ENCODE data around the gene NEURL2. TPM values are rescaled to one million over a fixed set of nuclear protein-coding genes. Genes with fewer than 3 reads are reported as not detected.

The NEURL2 gene
- total RNA-seq, 1 experiment from 2014 or later: 5.2 TPM

DNA sequence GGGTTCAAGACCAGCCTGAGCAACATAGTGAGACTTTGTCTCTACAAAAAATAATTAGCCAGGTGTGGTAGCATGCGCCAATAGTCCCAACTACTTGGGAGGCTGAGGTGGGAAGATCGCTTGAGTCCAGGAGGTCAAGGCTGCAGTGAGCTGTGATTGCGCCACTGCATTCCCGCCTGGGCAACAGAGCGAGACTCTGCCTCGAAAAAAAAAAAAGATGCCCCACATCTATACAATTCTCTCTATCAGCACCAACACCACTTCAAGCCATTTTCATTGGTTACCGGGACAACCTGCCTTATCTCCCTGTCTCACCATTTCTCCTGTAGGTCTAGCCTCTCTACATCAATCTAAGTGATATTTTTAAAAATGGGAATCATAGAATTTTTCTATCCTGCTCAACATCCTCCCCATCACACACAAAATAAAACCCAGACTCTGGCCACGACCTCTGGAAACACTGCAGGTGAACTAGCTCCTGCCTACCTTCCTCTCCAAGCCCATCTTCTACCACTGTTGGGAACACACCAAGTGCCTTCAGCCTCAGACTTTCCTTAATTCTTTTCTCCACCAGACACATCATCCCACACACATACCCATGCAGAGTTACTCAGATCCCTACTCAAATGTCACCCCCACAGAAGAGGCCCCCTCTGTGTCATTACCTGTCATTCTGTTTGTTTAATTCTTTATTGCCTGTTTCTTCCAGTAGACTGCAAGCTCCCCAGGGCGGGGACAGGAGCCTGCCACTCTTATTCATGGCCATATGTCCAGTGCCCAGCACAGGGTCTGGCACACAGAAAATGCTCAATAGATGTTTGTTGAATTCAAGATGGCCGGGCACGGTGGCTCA lies 30.6 kb upstream of the NEURL2 start:
- in situ Hi-C loops (cut with HindIII; ENCODE audit: low pct_unique_long_range_greater_than_20kb, low sequenced_read_pairs): no loop called here
- no peak for DNase-seq (ENCODE audit: low read depth)

DNA sequence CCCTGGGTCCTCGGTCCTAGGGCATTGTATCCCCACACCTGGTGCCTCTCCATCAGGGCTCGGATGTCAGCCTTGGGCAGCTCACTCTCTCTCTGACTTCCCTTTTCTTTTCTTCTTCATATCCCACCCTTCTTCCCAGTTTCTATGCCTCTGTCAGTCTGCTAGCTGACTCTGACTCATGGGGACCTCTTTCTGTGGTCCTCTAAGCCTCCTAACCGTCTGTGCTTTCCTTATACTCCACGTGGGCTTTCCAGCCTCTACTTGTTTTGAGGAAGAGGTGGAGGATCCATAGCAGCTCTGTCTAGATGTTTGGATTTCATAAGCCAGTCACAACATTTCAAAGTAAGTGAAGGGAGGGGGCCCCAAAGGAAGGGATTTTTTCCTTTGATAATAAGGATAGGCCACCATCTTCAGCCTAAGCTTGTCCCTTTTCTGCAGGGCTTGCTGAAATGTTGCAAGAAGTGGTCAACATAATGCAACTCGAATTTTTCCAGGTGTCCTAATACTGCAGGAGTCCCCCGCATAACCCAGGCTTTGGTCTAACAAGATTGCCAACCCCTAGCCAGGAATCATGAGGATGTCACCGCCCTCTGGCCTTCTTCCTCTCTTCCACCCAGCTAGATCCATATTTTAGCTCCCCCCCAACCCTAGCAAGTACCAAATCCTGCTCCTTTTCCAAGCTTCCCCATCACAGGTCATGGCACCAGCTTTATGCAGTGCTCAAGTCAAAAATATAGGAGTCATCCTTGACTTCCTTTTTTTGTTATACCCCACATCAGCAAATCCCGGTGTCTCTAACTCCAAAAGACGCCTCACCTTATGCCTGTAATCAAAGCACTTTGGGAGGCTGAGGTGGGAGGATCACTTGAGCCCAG lies 29.7 kb upstream of the NEURL2 start:
- in situ Hi-C loops (cut with HindIII; ENCODE audit: low pct_unique_long_range_greater_than_20kb, low sequenced_read_pairs): no loop called here
- DNase-seq (ENCODE audit: low read depth): no peak

GRCh38 chr20:45919542-45920399 lies 28.8 kb upstream of the NEURL2 start:
- in situ Hi-C loops (cut with HindIII; ENCODE audit: low pct_unique_long_range_greater_than_20kb, low sequenced_read_pairs): no loop called here
- DNase-seq (ENCODE audit: low read depth): no peak

GRCh38 chr20:45918779-45919537 lies 27.9 kb upstream of the NEURL2 start:
- in situ Hi-C loops (cut with HindIII; ENCODE audit: low pct_unique_long_range_greater_than_20kb, low sequenced_read_pairs): no loop called here
- DNase-seq (ENCODE audit: low read depth): no peak

DNA sequence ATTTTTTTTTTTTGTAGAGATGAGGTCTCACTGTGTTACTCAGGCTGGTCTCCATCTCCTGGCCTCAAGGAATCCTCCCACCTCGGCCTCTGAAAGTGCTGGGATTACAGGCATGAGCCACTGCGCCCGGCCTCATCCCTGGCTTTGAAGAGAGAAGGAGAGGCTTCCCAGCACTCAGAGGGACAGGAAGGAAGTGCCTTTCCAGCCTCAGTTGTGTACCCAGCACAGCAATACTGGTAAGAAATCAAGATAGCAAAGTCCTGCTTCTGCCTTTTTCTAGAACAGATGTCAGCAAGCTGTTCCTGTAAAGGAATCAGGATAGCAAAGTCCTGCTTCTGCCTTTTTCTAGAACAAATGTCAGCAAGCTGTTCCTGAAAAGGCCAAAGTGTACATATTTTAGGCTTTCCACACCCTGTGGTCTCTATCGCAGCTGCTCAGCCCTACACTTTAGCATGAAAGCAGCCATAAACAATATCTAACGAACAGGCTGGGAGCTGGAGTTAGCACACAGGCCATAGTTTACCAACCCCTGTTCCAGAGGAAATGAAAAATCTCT lies 27.3 kb upstream of the NEURL2 start:
- in situ Hi-C loops (cut with HindIII; ENCODE audit: low pct_unique_long_range_greater_than_20kb, low sequenced_read_pairs): no loop called here
- no peak for DNase-seq (ENCODE audit: low read depth)

GRCh38 chr20:45917790-45918141 lies 26.8 kb upstream of the NEURL2 start:
- DNase-seq (ENCODE audit: low read depth): no peak
- in situ Hi-C loops (cut with HindIII; ENCODE audit: low pct_unique_long_range_greater_than_20kb, low sequenced_read_pairs): no loop called here

DNA sequence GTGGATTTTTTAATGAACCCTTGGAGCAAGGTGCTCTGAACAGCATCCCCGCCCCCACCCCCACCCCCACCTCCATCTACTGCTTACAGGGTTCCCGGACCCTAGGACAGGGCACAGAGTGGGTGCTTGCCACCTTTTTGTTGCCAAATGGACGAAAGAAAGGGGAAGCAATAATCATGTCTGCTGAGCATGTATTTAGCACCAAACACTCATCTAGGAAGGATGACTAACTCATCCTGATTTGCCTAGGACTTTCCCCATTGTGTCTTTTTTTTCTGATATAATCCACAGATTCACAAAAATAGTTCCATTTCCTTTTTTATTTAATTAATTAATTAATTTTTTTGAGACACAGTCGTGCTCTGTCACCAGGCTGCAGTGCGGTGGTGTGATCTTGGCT lies 22.1 kb upstream of the NEURL2 start:
- in situ Hi-C loops (cut with HindIII; ENCODE audit: low pct_unique_long_range_greater_than_20kb, low sequenced_read_pairs): no loop called here

DNA sequence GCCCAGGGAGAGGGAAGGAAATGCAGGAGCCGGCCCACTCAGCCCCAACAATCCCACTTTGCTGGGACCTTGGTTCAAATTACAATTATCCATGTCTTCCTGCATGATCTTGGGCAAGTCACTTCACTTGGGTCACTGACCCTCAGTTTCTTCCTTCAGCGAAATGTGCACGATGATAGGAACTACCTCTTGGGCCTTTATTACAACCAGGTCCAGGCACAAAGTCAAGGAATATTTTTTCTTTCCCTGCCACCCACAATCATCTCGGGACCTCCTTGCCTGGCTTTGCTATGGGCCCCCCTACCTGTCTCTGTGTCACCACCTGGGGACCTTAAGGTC lies 21.3 kb upstream of the NEURL2 start:
- no peak for DNase-seq (ENCODE audit: low read depth)
- in situ Hi-C loops (cut with HindIII; ENCODE audit: low pct_unique_long_range_greater_than_20kb, low sequenced_read_pairs): no loop called here

More for the DNA sequence above, 22.1 kb upstream of the NEURL2 start:
- no peak for DNase-seq (ENCODE audit: low read depth)

DNA sequence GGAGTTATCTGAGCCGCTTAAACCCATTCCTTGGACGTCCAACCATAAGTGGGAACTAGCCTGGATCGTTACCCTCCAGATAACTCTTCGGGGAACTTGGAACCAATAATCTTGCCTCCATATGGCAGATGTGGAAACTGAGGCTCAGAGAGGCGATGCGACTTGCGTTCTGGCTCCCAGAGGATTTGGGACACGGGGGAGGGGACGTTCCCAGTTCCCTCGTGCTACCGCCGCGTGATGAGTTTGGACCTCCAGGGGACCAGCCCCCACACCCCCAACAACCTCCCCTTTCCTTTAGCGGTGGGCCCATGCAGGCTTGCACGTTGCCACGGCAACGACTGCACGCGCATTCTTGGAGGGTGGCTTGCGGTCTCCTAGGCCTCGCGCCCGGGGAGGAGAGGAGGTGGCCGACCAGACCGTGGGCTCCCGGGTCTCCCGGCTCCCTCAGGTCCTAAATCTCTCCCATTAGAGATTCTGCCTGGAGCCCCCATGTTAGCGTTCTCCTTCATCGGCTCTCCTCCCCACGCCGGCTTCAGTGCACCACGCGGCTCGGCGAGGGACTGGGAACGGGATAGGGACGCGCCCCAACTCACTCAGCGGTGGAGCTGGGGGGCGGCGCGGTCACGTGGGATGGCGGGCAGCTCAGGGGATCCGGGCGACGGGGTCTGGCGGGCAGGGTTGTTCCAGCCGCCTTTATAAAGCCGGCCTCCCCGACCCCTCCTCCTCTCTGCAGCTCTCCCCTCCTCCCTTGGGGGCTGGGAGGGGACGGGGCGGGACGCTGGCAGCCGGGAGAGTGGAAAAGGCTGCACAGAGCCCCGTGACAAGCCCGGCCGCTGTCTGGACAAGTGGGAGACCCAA lies 20.7 kb upstream of the NEURL2 start, which contains the start of gene PLTP:
Gene PLTP, minus strand, starts transcription at position 670 of the 858 bp plus-strand sequence. CDS start 703 bp downstream, outside the sequence.
- in situ Hi-C loops (cut with HindIII; ENCODE audit: low pct_unique_long_range_greater_than_20kb, low sequenced_read_pairs): no loop called here
- DNase-seq (ENCODE audit: low read depth): no peak

DNA sequence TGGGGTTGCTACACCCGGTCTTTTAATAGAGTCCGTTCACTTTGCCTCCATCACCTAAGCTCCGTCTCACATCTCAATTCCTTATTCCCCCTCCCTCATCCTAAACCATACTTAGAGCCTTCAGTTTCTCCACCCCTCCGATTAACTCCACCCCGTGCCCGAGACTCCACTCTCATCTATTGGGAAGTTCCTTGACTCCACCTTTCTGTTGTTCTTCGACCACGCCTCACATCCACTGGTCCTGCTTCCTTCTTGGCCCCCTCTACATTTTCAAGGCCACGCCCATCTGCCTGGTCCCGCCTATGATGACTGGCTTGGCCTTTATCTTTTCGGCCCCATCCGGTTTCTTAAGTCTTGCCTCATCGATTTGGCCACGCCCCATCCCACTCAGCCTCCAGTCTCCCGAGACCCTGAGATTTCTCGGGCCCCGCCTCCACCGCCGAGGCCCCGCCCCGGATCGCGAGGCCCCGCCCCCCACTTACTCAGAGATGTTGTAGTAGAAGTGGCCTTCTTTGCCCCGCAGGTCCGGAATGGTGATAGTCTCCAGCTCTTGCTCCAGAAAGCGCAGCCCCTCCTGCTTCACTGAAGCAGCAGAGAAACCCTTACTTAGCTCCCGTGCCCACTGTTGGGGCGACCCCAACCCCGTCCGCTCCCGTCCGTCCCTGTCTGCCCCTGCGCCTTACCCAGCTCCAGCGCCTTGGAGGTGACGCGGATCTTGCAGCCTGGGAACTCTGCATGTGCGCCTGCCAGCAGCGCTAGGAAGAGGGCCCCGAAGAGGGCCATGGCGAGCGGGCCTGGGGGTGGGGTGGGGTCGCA lies 19.9 kb upstream of the NEURL2 start:
- in situ Hi-C loops (cut with HindIII; ENCODE audit: low pct_unique_long_range_greater_than_20kb, low sequenced_read_pairs): no loop called here
- DNase-seq (ENCODE audit: low read depth): peak; percentile 100

DNA sequence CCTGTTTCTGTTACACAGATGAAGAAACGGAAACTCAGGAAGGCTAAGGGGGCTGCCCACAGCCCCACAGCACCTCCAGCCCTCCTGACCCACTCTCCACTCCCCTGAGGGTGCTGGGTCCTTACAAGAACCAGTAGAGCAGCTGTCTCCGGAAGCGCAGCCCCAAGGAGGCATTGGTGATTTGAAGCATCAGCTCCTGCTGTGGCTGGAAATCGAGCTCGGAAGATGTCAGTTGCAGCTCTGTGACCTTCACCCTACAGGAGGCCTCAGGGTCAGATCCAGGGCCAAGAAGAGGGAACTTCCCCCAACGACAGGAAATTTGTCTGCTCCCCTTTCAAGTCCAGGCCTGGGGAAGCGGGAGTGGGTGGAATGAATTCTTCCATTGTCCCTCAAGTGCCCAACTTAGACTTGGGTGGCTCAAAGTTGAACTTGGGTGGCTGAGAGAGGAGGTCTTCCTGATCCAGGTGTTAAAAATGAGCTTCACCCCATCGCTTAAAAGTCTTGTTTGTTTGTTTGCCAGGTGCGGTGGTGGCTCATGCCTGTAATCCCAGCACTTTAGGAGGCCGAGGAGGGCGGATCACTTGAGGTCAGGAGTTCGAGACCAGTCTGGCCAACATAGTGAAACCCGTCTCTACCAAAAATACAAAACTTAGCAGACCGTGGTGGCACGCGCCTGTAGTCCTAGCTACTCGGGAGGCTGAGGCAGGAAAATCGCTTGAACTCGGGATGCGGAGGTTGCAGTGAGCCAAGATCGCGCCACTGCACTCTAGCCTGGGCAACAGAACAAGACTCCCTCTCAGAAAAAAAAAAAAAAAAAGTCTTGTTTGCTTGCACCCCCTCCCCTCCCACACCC lies 19.0 kb upstream of the NEURL2 start:
- in situ Hi-C loops (cut with HindIII; ENCODE audit: low pct_unique_long_range_greater_than_20kb, low sequenced_read_pairs): no loop called here
- no peak for DNase-seq (ENCODE audit: low read depth)

DNA sequence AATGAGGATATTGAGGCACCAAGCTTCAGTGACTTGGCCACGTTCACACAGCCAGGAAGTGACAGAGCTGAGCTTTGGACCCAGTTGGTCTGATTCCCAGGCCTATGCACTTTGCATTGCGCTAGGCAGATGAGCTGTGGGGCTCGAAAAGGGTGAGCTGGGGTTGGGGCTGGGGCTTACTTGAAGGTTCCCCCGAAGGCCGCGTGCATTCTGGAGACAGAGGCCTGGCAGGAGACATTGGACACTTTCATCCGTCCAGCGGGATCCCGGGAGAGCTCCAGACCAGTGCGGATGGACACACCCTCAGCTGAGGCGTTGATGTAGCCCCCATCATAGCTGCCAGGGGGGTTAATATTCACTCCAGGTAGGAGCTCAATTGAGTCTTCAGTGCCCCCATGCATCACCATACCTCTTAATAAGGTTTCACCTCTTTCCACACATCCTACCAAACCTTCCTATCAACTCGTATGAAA lies 18.4 kb upstream of the NEURL2 start:
- no peak for DNase-seq (ENCODE audit: low read depth)
- in situ Hi-C loops (cut with HindIII; ENCODE audit: low pct_unique_long_range_greater_than_20kb, low sequenced_read_pairs): no loop called here

GRCh38 chr20:45908084-45908483 lies 17.1 kb upstream of the NEURL2 start:
- DNase-seq (ENCODE audit: low read depth): no peak
- in situ Hi-C loops (cut with HindIII; ENCODE audit: low pct_unique_long_range_greater_than_20kb, low sequenced_read_pairs): no loop called here

- in situ Hi-C loops (cut with HindIII; ENCODE audit: low pct_unique_long_range_greater_than_20kb, low sequenced_read_pairs): no loop called here
Observed at GRCh38 chr20:45907219-45907948, 16.4 kb upstream of the NEURL2 start.

More at GRCh38 chr20:45907219-45907948, 16.4 kb upstream of the NEURL2 start:
- DNase-seq (ENCODE audit: low read depth): no peak

Measured in Caki2 (cell line).